Body of pancreas (tissue), 4 donors: ENCODE data around the gene ZNF500.

Experiments
- CTCF ChIP-seq, 7 experiments: fragments of 450-650 bp in 4 of 7; fragments of 200-600 bp in 3 of 7; sonication (generic) in 3 of 7; IDR thresholded peaks; one replicate each; pipeline ENCODE4 v1.5.1; 2016 to 2019; ENCODE audit warnings: antibody characterized with exemption in 7 of 7
- POLR2A ChIP-seq, 3 donors: fragments of 450-650 bp; IDR thresholded peaks; one replicate each; pipeline ENCODE4 v1.6.1; 2016; ENCODE audit warnings: antibody characterized with exemption in 3 of 3, mild to moderate bottlenecking in 2 of 3

- TF ChIP-seq CTCF (IDR thresholded peaks at IDR 0.05) (no peak), POLR2A (IDR thresholded peaks at IDR 0.05) (no peak)
Measured at GRCh38 chr16:4805231-4805630, 38.3 kb upstream of the ZNF500 start.
